DND-41 (cell line): Measurements from ENCODE around the gene GNG12.

Experiments
- ATAC-seq: fragments of 200-7000 bp; cut with Tn5 transposase; 3 replicates; pipeline ENCODE4 v1.9.1; 2021; ENCODE audit warnings: low read depth; ENCODE audit not compliant: insufficient read depth
- DNase-seq: peaks from one replicate; pipeline ENCODE4 v3.0.0-alpha.2; 2020
- H2AFZ ChIP-seq: 2 replicates; pipeline ENCODE4 v1.6.0; 2012; ENCODE audit warnings: low read depth, low read length
- H3K27ac ChIP-seq: 2 replicates; pipeline ENCODE4 v1.5.1; 2012; ENCODE audit warnings: low read length, inconsistent platforms
- H3K27me3 ChIP-seq: fragments of 200-600 bp; sonication (generic); 2 replicates; pipeline ENCODE4 v1.6.0; 2012; ENCODE audit warnings: low read length, mild to moderate bottlenecking, inconsistent platforms; ENCODE audit not compliant: insufficient read depth, poor library complexity
- H3K36me3 ChIP-seq: 2 replicates; pipeline ENCODE4 v1.5.1; 2012; ENCODE audit warnings: low read length, inconsistent platforms; ENCODE audit not compliant: insufficient read depth
- H3K4me1 ChIP-seq: 2 replicates; pipeline ENCODE4 v1.5.1; 2012; ENCODE audit warnings: mild to moderate bottlenecking, low read length; ENCODE audit not compliant: insufficient read depth
- H3K4me2 ChIP-seq: 2 replicates; pipeline ENCODE4 v1.6.0; 2012; ENCODE audit warnings: mild to moderate bottlenecking, moderate library complexity, low read length, inconsistent platforms; ENCODE audit not compliant: insufficient read depth
- H3K4me3 ChIP-seq, 2 experiments: fragments of 200-600 bp in 1 of 2; shearing (Covaris generic) in 1 of 2; 2 replicates each; pipeline ENCODE4 v1.5.1; 2012 to 2016; ENCODE audit warnings: inconsistent platforms in 2 of 2, low read length in 2 of 2, mild to moderate bottlenecking in 2 of 2, low read depth in 1 of 2, moderate library complexity in 1 of 2
- H3K79me2 ChIP-seq: 2 replicates; pipeline ENCODE4 v1.6.0; 2012; ENCODE audit warnings: low read length, inconsistent platforms; ENCODE audit not compliant: insufficient read depth
- H3K9ac ChIP-seq: 2 replicates; pipeline ENCODE4 v1.6.0; 2012; ENCODE audit warnings: low read depth, mild to moderate bottlenecking, inconsistent platforms, low read length, moderate library complexity
- H3K9me3 ChIP-seq: 2 replicates; pipeline ENCODE4 v1.5.1; 2012; ENCODE audit warnings: low read length, moderate library complexity, mild to moderate bottlenecking, inconsistent platforms; ENCODE audit not compliant: insufficient read depth, severe bottlenecking
- H4K20me1 ChIP-seq: 2 replicates; pipeline ENCODE4 v1.6.0; 2012; ENCODE audit warnings: low read length; ENCODE audit not compliant: insufficient read depth
- CTCF ChIP-seq: IDR thresholded peaks from 2 replicates; pipeline ENCODE4 v1.5.1; 2012; ENCODE audit warnings: borderline replicate concordance, low read length, moderate library complexity, mild to moderate bottlenecking; ENCODE audit not compliant: poor library complexity, severe bottlenecking; ENCODE audit errors: extremely low read depth
- EZH2 ChIP-seq: IDR thresholded peaks from 3 replicates; pipeline ENCODE4 v1.6.1; 2012; ENCODE audit warnings: borderline replicate concordance, low read depth, mild to moderate bottlenecking, moderate library complexity, low read length, inconsistent platforms; ENCODE audit not compliant: severe bottlenecking

Gene GNG12

GRCh38 chr1:67879485-67879884 lies 46.2 kb upstream of the GNG12 start:
- TF ChIP-seq EZH2 (no peak), CTCF (no peak)
- Histone ChIP-seq H3K9me3 (no peaks in the 10 kb centered on the region), H4K20me1 (no peaks in the 10 kb centered on the region), H3K4me2 (no peak overlapping the region), H3K27me3 (no peaks in the 10 kb centered on the region), H3K4me1 (no peaks in the 10 kb centered on the region), H3K4me3 (no peak overlapping the region), H2AFZ (no peak overlapping the region), H3K27ac (no peak overlapping the region), H3K36me3 (no peaks in the 10 kb centered on the region), H3K9ac (no peak overlapping the region), H3K79me2 (no peaks in the 10 kb centered on the region)
- ATAC-seq (no peak), DNase-seq (no peak)

- H3K27ac ChIP-seq: no peak overlapping the region
These were observed 41.3 kb upstream of the GNG12 start for GRCh38 chr1:67874501-67875111.

DNA sequence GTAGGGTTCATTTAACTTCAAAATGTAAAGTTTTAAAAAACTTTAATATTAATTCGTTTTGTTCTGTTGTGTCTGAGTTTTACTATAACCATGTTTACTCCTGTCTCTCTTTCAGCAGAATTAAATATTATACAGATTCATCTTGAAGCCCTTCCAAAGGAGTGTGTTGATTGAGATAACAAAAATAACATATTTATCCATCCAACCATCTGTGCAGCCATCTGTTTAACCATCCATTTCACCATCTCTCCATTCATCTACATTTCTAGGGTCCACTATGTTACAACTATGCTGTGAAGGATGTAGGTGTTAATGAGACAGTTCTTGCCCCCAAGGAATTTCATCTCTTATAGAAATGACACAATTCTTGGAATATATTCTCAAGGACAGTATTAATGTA lies 36.0 kb upstream of the GNG12 start:
- ATAC-seq (no peak), DNase-seq (no peak)
- H4K20me1 ChIP-seq: no peaks in the 10 kb centered on the region
- TF ChIP-seq CTCF: no peak
- no peak for TF ChIP-seq EZH2
- H3K27me3 ChIP-seq: peaks cover 3% of the 10 kb centered on the region
- no peak overlapping the region for H2AFZ ChIP-seq
- H3K27ac ChIP-seq: no peak overlapping the region
- no peaks in the 10 kb centered on the region for H3K79me2 ChIP-seq
- no peak overlapping the region for H3K4me3 ChIP-seq
- H3K9ac ChIP-seq: no peak overlapping the region
- H3K4me1 ChIP-seq: no peaks in the 10 kb centered on the region
- no peaks in the 10 kb centered on the region for H3K36me3 ChIP-seq
- H3K9me3 ChIP-seq: no peaks in the 10 kb centered on the region
- no peak overlapping the region for H3K4me2 ChIP-seq

More at GRCh38 chr1:67874501-67875111, 41.3 kb upstream of the GNG12 start:
- H3K4me2 ChIP-seq: no peak overlapping the region
- peaks cover 3% of the 10 kb centered on the region for H3K27me3 ChIP-seq
- ATAC-seq (no peak), DNase-seq (no peak)
- TF ChIP-seq EZH2 (no peak), CTCF (no peak)
- no peak overlapping the region for H3K4me3 ChIP-seq
- no peaks in the 10 kb centered on the region for H3K79me2 ChIP-seq
- no peaks in the 10 kb centered on the region for H3K4me1 ChIP-seq
- no peaks in the 10 kb centered on the region for H3K9me3 ChIP-seq
- H2AFZ ChIP-seq: no peak overlapping the region
- H4K20me1 ChIP-seq: no peaks in the 10 kb centered on the region
- H3K9ac ChIP-seq: no peak overlapping the region
- H3K36me3 ChIP-seq: no peaks in the 10 kb centered on the region

- no peak overlapping the region for H3K4me3 ChIP-seq
- no peak overlapping the region for H3K9ac ChIP-seq
- no peak for DNase-seq
- H3K27me3 ChIP-seq: no peaks in the 10 kb centered on the region
- H3K79me2 ChIP-seq: no peaks in the 10 kb centered on the region
- H3K9me3 ChIP-seq: no peaks in the 10 kb centered on the region
- TF ChIP-seq CTCF (no peak), EZH2 (no peak)
- ATAC-seq: no peak
- H4K20me1 ChIP-seq: no peaks in the 10 kb centered on the region
- H3K27ac ChIP-seq: no peak overlapping the region
- no peaks in the 10 kb centered on the region for H3K4me1 ChIP-seq
- H3K36me3 ChIP-seq: no peaks in the 10 kb centered on the region
- no peak overlapping the region for H2AFZ ChIP-seq
- no peak overlapping the region for H3K4me2 ChIP-seq
These were observed 30.4 kb upstream of the GNG12 start for GRCh38 chr1:67863637-67864036.
